ENCODE results near the gene MRPS35.

DNA sequence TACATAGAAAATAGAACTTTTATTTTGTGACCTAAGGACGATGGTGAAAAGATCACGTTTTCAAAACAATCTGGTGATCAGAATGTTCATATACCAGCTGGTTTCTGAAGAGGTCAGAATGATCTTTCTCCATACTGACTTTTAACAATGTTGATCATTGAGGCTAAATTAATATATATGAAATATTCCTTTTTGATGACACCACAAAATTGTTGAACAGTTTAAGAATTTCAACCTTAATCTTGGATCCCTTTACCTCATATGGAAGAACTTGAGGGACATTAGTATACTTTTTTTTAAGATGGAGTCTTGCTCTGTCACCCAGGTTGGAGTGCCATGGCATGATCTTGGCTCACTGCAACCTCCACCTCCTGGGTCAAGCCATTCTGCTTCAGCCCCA, 17.2 kb upstream of the MRPS35 start:
- TF ChIP-seq, protein P1, sequence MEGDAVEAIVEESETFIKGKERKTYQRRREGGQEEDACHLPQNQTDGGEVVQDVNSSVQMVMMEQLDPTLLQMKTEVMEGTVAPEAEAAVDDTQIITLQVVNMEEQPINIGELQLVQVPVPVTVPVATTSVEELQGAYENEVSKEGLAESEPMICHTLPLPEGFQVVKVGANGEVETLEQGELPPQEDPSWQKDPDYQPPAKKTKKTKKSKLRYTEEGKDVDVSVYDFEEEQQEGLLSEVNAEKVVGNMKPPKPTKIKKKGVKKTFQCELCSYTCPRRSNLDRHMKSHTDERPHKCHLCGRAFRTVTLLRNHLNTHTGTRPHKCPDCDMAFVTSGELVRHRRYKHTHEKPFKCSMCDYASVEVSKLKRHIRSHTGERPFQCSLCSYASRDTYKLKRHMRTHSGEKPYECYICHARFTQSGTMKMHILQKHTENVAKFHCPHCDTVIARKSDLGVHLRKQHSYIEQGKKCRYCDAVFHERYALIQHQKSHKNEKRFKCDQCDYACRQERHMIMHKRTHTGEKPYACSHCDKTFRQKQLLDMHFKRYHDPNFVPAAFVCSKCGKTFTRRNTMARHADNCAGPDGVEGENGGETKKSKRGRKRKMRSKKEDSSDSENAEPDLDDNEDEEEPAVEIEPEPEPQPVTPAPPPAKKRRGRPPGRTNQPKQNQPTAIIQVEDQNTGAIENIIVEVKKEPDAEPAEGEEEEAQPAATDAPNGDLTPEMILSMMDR (IDR thresholded peaks at IDR 0.05 in 8 of 11, conservative IDR thresholded peaks at IDR 0.05 in 3 of 11): no peak
- TF ChIP-seq POLR2AphosphoS5 (IDR thresholded peaks at IDR 0.05): no peak
